ENCODE data around the gene TEKTIP1. TPM values are rescaled to one million over a fixed set of nuclear protein-coding genes. Genes with fewer than 3 reads are reported as not detected.

TEKTIP1 gene
- total and polyA plus RNA-seq, 2 experiments from 2014 or later: 1.5 TPM; not detected in 1

DNA sequence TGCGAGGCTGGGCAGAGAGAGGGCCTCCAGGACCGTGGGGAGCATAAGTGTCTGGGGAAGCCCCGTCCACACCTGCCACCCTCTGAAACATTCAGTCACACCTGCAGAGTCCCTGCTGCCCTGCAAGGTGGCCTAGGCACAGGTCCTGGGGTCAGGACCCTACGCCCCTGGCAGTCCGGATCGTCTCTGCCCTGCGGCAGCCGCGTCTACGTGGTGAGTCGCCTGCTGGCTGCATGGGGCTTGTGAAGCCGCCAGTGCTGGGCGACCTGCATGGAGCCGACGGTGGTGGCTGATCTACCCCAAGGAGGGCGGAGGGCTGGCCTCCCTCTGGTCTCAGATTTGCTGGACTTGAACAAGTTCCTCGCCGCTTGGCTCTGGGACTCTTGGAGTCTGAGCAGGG, 19.8 kb upstream of the TEKTIP1 start:
- TF ChIP-seq EZH2 (IDR thresholded peaks at IDR 0.05; ENCODE audit: borderline replicate concordance) (no peak), EZH2phosphoT487 (IDR thresholded peaks at IDR 0.05; ENCODE audit: low read depth, severe bottlenecking, unreplicated experiment) (no peak)
- no peak overlapping the region for H3K27ac ChIP-seq
- H3K4me1 ChIP-seq (ENCODE audit: insufficient read depth): peaks cover 7% of the 10 kb centered on the region
- 90% methylated on average over 18 of the region's 18 CpGs for WGBS (ENCODE audit: low lambda C conversion rate, missing lambda C conversion rate)
- peaks cover 89% of the 10 kb centered on the region for H3K79me2 ChIP-seq
- no peaks in the 10 kb centered on the region for H3K9me2 ChIP-seq (replicated peaks; ENCODE audit: insufficient read depth)
- DNase-seq (ENCODE audit: low spot score): no peak
- H4K20me1 ChIP-seq (ENCODE audit: insufficient read depth, poor library complexity, severe bottlenecking): peaks cover 92% of the 10 kb centered on the region
- no peak overlapping the region for H2AFZ ChIP-seq
- no peak overlapping the region for H3K4me2 ChIP-seq
- no peaks in the 10 kb centered on the region for H3K9me3 ChIP-seq (ENCODE audit: low read depth)
- no peaks in the 10 kb centered on the region for H3K27me3 ChIP-seq
- no peaks in the 10 kb centered on the region for H3K36me3 ChIP-seq (replicated peaks; ENCODE audit: insufficient read depth, low read depth)
- H3K4me3 ChIP-seq: no peak overlapping the region

DNA sequence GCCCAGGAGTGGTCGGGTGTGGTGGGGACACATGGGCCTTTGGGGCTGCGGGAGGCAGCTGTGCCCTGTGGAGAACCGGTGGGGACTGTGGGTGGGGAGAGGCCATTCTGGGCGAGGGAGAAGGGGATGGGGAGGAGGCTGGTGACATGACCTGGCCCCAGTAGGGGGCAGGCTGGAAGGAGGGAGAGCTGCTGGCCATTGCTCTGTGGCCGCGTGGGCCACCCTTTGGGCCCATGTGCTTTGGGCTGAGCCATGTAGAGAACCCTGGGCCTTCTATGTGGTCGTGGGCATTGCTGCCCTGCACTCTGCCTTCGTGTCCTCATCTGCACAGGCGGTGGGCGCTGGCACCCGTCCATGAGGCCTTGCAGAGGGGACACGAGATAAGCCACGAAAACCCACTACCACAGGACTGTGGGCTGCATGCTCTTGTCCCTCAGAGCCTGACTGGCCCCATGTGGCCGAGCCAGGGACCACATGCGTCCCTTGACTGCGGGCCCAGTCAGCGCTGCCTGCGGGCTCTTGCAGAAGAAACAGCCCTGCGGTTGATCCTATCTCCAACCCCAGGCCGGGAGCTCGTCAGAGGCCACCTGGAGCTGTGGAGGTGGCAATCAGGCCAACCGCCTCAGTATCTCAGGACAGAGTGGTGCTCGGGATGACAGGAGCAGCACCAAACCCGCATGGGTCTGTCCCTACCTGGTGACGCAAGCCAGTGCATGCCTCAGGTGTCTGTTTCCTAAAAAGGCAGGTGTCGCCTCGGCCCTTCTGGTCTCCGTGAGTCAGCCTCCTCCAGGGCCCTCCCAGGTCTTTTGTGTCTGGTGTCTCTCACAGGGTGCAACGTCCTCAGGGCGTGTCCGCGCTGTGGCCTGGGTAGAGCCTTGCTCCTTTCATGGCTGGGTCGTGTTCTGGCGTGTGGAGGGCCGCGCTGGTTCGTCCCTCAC, 18.5 kb upstream of the TEKTIP1 start:
- WGBS (ENCODE audit: low lambda C conversion rate, missing lambda C conversion rate): 88% methylated on average over 35 of the region's 37 CpGs
- peak; percentile 51 for DNase-seq (ENCODE audit: low spot score)
- Histone ChIP-seq H3K27ac (no peak overlapping the region), H2AFZ (no peak overlapping the region), H3K36me3 (replicated peaks; ENCODE audit: insufficient read depth, low read depth) (no peaks in the 10 kb centered on the region), H4K20me1 (ENCODE audit: insufficient read depth, poor library complexity, severe bottlenecking) (peaks cover 79% of the 10 kb centered on the region), H3K9me2 (replicated peaks; ENCODE audit: insufficient read depth) (no peaks in the 10 kb centered on the region), H3K4me3 (no peak overlapping the region), H3K79me2 (peaks cover 76% of the 10 kb centered on the region), H3K4me2 (no peak overlapping the region), H3K4me1 (ENCODE audit: insufficient read depth) (peaks cover 7% of the 10 kb centered on the region), H3K9me3 (ENCODE audit: low read depth) (no peaks in the 10 kb centered on the region), H3K27me3 (no peaks in the 10 kb centered on the region)
- no peak for TF ChIP-seq EZH2 (IDR thresholded peaks at IDR 0.05; ENCODE audit: borderline replicate concordance)
- TF ChIP-seq, protein P1, sequence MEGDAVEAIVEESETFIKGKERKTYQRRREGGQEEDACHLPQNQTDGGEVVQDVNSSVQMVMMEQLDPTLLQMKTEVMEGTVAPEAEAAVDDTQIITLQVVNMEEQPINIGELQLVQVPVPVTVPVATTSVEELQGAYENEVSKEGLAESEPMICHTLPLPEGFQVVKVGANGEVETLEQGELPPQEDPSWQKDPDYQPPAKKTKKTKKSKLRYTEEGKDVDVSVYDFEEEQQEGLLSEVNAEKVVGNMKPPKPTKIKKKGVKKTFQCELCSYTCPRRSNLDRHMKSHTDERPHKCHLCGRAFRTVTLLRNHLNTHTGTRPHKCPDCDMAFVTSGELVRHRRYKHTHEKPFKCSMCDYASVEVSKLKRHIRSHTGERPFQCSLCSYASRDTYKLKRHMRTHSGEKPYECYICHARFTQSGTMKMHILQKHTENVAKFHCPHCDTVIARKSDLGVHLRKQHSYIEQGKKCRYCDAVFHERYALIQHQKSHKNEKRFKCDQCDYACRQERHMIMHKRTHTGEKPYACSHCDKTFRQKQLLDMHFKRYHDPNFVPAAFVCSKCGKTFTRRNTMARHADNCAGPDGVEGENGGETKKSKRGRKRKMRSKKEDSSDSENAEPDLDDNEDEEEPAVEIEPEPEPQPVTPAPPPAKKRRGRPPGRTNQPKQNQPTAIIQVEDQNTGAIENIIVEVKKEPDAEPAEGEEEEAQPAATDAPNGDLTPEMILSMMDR (IDR thresholded peaks at IDR 0.05; ENCODE audit: poor library complexity): no peak
- no peak for TF ChIP-seq EZH2phosphoT487 (IDR thresholded peaks at IDR 0.05; ENCODE audit: low read depth, severe bottlenecking, unreplicated experiment)

DNA sequence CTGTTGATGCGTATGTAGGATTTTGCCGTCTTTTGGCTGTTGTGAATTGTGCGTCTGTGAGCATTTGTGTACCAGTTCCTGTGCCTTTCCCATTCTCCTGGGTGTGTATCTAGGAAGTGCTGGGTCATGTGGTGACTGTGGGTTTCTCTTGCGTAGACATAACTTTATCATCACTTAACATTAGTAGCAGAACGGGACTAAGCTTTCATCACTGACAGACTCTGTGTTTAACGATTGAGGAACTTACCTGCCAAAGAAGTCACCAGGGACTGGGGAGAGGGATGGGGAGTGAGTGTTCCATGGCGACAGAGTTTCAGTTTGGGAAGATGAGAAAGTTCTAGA, 17.9 kb upstream of the TEKTIP1 start:
- DNase-seq (ENCODE audit: low spot score): no peak
- no peaks in the 10 kb centered on the region for H3K27me3 ChIP-seq
- H3K4me3 ChIP-seq: no peak overlapping the region
- WGBS (ENCODE audit: low lambda C conversion rate, missing lambda C conversion rate): 86% methylated on average over 7 of the region's 7 CpGs
- peaks cover 7% of the 10 kb centered on the region for H3K4me1 ChIP-seq (ENCODE audit: insufficient read depth)
- peaks cover 70% of the 10 kb centered on the region for H3K79me2 ChIP-seq
- TF ChIP-seq, protein P1 (IDR thresholded peaks at IDR 0.05; ENCODE audit: poor library complexity): no peak
- no peak for TF ChIP-seq EZH2phosphoT487 (IDR thresholded peaks at IDR 0.05; ENCODE audit: low read depth, severe bottlenecking, unreplicated experiment)
- TF ChIP-seq EZH2 (IDR thresholded peaks at IDR 0.05; ENCODE audit: borderline replicate concordance): no peak
- no peak overlapping the region for H3K27ac ChIP-seq
- H3K36me3 ChIP-seq (replicated peaks; ENCODE audit: insufficient read depth, low read depth): no peaks in the 10 kb centered on the region
- H3K9me2 ChIP-seq (replicated peaks; ENCODE audit: insufficient read depth): no peaks in the 10 kb centered on the region
- H2AFZ ChIP-seq: no peak overlapping the region
- H3K4me2 ChIP-seq: no peak overlapping the region
- peaks cover 73% of the 10 kb centered on the region for H4K20me1 ChIP-seq (ENCODE audit: insufficient read depth, poor library complexity, severe bottlenecking)
- H3K9me3 ChIP-seq (ENCODE audit: low read depth): no peaks in the 10 kb centered on the region
